Measurements from ENCODE around the gene FOXN3. TPM values are rescaled to one million over a fixed set of nuclear protein-coding genes. Genes with fewer than 3 reads are reported as not detected.

FOXN3 gene
- total RNA-seq, 1 donor from 2014 or later = 122 TPM

DNA sequence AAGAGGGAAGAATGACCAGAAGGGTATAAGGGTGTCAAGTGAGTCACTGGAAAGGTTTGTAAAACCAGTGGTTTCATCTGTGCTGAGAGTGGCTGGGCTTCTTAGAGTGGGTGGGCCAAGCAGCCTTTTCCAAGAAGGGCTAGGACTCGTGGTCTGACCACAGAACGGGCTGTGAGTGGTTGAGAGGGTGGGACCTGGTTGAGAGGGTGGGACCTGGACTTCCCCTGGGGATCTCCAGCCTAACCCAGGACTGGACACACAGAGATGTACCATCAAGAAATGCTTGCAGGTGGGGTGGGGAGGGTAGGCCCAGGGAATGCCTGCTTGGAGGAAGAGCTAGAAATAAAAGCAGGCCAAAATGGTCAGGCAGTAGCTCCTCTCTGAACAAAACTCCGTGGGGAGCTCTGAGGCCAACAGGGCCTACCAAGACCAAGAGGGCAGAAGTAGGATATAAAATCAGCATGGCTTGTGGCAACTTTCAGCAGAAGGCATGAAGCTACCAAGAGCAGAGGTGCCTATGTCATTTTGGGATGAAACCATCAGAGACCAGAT is 140.5 kb downstream of the FOXN3 start:
- Histone ChIP-seq H2AFZ (ENCODE audit: low read depth, low read length) (no peak overlapping the region), H3K27ac (ENCODE audit: low read depth, low read length) (no peak overlapping the region), H3K27me3 (ENCODE audit: insufficient read depth, low read length) (no peaks in the 10 kb centered on the region), H4K20me1 (ENCODE audit: insufficient read depth, low read length) (peaks cover 33% of the 10 kb centered on the region), H3K4me2 (ENCODE audit: low read length) (peak overlapping the region; percentile 2), H3K9me3 (ENCODE audit: insufficient read depth, low read depth, low read length) (no peaks in the 10 kb centered on the region), H3K9ac (ENCODE audit: low read length) (no peak overlapping the region), H3K4me3 (ENCODE audit: insufficient read depth, low read depth, low read length) (no peak overlapping the region), H3K36me3 (ENCODE audit: insufficient read depth, low read length) (peaks cover 4% of the 10 kb centered on the region), H3K79me2 (ENCODE audit: insufficient read depth, low read length) (peaks cover 43% of the 10 kb centered on the region), H3K4me1 (ENCODE audit: insufficient read depth, low read length) (peaks cover 5% of the 10 kb centered on the region)
- TF ChIP-seq, protein P1, sequence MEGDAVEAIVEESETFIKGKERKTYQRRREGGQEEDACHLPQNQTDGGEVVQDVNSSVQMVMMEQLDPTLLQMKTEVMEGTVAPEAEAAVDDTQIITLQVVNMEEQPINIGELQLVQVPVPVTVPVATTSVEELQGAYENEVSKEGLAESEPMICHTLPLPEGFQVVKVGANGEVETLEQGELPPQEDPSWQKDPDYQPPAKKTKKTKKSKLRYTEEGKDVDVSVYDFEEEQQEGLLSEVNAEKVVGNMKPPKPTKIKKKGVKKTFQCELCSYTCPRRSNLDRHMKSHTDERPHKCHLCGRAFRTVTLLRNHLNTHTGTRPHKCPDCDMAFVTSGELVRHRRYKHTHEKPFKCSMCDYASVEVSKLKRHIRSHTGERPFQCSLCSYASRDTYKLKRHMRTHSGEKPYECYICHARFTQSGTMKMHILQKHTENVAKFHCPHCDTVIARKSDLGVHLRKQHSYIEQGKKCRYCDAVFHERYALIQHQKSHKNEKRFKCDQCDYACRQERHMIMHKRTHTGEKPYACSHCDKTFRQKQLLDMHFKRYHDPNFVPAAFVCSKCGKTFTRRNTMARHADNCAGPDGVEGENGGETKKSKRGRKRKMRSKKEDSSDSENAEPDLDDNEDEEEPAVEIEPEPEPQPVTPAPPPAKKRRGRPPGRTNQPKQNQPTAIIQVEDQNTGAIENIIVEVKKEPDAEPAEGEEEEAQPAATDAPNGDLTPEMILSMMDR (IDR thresholded peaks at IDR 0.05; ENCODE audit: insufficient read depth, low read depth, low read length) = no peak
- TF ChIP-seq EZH2 (IDR thresholded peaks at IDR 0.05; ENCODE audit: insufficient read depth, low read length) = no peak
- DNase-seq (ENCODE audit: low read depth) = peak; percentile 91
- Mint-ChIP-seq H3K27me3 (ENCODE audit: low read depth, unreplicated experiment) (no peaks in the 10 kb centered on the region), H3K9me3 (ENCODE audit: unreplicated experiment) (no peaks in the 10 kb centered on the region), H3K4me1 (ENCODE audit: low read depth, unreplicated experiment) (peaks cover 14% of the 10 kb centered on the region), H3K36me3 (ENCODE audit: low read depth, unreplicated experiment) (peaks cover 28% of the 10 kb centered on the region), H3K4me3 (ENCODE audit: unreplicated experiment) (no peak overlapping the region), H3K27ac (ENCODE audit: unreplicated experiment) (peak overlapping the region; percentile 74)
- FAIRE-seq = no peak

DNA sequence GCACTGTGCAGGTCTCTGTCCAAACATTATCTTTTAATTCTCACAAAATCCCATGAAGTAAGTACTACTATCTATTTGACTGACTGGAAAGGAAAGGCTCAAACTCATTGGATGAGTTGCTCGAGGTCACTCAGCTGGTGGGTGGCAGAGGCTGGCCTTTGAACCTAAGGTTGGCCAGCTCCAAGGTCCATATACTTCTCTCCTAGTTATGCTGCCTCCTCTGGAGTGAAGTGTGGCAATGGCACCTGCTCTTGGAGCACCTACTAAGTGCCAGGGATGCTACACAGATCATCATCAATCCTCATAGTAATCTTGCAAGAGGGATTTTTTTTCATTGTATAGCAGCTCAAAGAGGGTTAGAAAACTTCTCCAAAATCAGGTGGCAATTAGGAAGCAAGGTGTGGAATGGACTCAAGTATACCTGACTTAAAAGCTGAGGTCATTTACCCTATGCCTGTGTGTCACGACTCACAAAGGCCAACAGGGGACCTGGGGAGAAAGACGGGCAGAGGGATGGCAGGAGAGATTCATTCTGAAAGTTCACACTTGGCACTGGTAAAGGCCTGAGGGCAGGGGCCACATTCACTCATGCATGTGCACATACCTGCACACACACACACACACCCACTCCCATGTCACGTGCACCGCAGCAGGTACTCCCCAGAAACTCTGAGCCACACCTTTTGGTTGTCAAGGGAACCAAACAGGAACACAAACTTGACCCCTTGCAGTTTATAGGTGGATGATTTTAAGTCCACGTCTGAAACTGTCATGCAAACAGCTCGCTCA is 146.4 kb downstream of the FOXN3 start:
- Histone ChIP-seq H3K4me3 (ENCODE audit: insufficient read depth, low read depth, low read length) (no peak overlapping the region), H3K27me3 (ENCODE audit: insufficient read depth, low read length) (no peaks in the 10 kb centered on the region), H3K9ac (ENCODE audit: low read length) (no peak overlapping the region), H2AFZ (ENCODE audit: low read depth, low read length) (no peak overlapping the region), H3K4me2 (ENCODE audit: low read length) (no peak overlapping the region), H3K9me3 (ENCODE audit: insufficient read depth, low read depth, low read length) (no peaks in the 10 kb centered on the region), H3K79me2 (ENCODE audit: insufficient read depth, low read length) (peaks cover 55% of the 10 kb centered on the region), H3K36me3 (ENCODE audit: insufficient read depth, low read length) (no peaks in the 10 kb centered on the region), H3K27ac (ENCODE audit: low read depth, low read length) (no peak overlapping the region), H4K20me1 (ENCODE audit: insufficient read depth, low read length) (peaks cover 72% of the 10 kb centered on the region), H3K4me1 (ENCODE audit: insufficient read depth, low read length) (peaks cover 3% of the 10 kb centered on the region)
- TF ChIP-seq, protein P1 (IDR thresholded peaks at IDR 0.05; ENCODE audit: insufficient read depth, low read depth, low read length) = no peak
- no peak for TF ChIP-seq EZH2 (IDR thresholded peaks at IDR 0.05; ENCODE audit: insufficient read depth, low read length)
- Mint-ChIP-seq H3K9me3 (ENCODE audit: unreplicated experiment) (no peaks in the 10 kb centered on the region), H3K27me3 (ENCODE audit: low read depth, unreplicated experiment) (no peaks in the 10 kb centered on the region), H3K36me3 (ENCODE audit: low read depth, unreplicated experiment) (peaks cover 17% of the 10 kb centered on the region), H3K4me1 (ENCODE audit: low read depth, unreplicated experiment) (peaks cover 33% of the 10 kb centered on the region), H3K4me3 (ENCODE audit: unreplicated experiment) (no peak overlapping the region), H3K27ac (ENCODE audit: unreplicated experiment) (no peak overlapping the region)
- FAIRE-seq = no peak
- DNase-seq (ENCODE audit: low read depth) = no peak

DNA sequence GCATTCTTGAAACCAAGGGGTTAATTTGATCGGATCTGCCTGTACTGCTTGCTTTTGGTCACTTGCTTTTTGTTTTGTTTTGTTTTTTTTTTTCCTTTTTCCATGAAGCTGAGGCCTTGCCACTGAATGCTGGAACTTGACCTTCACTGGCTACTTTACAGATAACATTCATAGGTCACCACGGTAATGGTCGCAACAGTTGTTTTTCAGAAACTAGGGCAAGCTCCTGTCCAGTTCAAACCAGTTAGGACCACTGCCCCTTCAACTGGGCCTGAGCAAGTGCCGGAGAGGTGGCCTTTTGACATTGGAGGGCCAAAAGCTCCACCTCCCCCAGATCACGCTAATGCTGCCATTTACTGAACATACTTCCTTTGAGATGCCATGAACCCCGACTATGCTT is 147.6 kb downstream of the FOXN3 start:
- Mint-ChIP-seq H3K4me1 (ENCODE audit: low read depth, unreplicated experiment) (peaks cover 43% of the 10 kb centered on the region), H3K4me3 (ENCODE audit: unreplicated experiment) (no peak overlapping the region)

More for the DNA sequence above, 147.6 kb downstream of the FOXN3 start:
- no peaks in the 10 kb centered on the region for H3K9me3 Mint-ChIP-seq (ENCODE audit: unreplicated experiment)
- Histone ChIP-seq H2AFZ (ENCODE audit: low read depth, low read length) (no peak overlapping the region), H3K4me1 (ENCODE audit: insufficient read depth, low read length) (peaks cover 3% of the 10 kb centered on the region), H3K4me2 (ENCODE audit: low read length) (no peak overlapping the region), H3K4me3 (ENCODE audit: insufficient read depth, low read depth, low read length) (no peak overlapping the region), H4K20me1 (ENCODE audit: insufficient read depth, low read length) (peaks cover 72% of the 10 kb centered on the region), H3K9me3 (ENCODE audit: insufficient read depth, low read depth, low read length) (no peaks in the 10 kb centered on the region), H3K36me3 (ENCODE audit: insufficient read depth, low read length) (no peaks in the 10 kb centered on the region), H3K27ac (ENCODE audit: low read depth, low read length) (no peak overlapping the region), H3K27me3 (ENCODE audit: insufficient read depth, low read length) (no peaks in the 10 kb centered on the region), H3K79me2 (ENCODE audit: insufficient read depth, low read length) (peaks cover 60% of the 10 kb centered on the region), H3K9ac (ENCODE audit: low read length) (no peak overlapping the region)
- H3K27ac Mint-ChIP-seq (ENCODE audit: unreplicated experiment) = peak overlapping the region; percentile 22
- H3K27me3 Mint-ChIP-seq (ENCODE audit: low read depth, unreplicated experiment) = no peaks in the 10 kb centered on the region
- peaks cover 15% of the 10 kb centered on the region for H3K36me3 Mint-ChIP-seq (ENCODE audit: low read depth, unreplicated experiment)
- TF ChIP-seq EZH2 (IDR thresholded peaks at IDR 0.05; ENCODE audit: insufficient read depth, low read length) = no peak
- TF ChIP-seq, protein P1 (IDR thresholded peaks at IDR 0.05; ENCODE audit: insufficient read depth, low read depth, low read length) = no peak
- DNase-seq (ENCODE audit: low read depth) (no peak), FAIRE-seq (no peak)

Measured in astrocyte (in vitro differentiated cells and primary cell).